Stimulated activated CD4-positive, alpha-beta T cell treated with anti-CD3 and anti-CD28 coated beads, Interleukin-2, amount 100 ng/mL, for 4 hours (primary cell): ENCODE measurements around the gene CD99.
"Not testable (repeated sequence)": the region's sequence is repeated elsewhere in the genome, so short reads cannot be mapped to it uniquely, and the experiment has no call there.

Experiments used
- DNase-seq: peaks from one replicate; pipeline ENCODE4 v3.0.0-alpha.2; 2020; ENCODE audit warnings: low read depth

The CD99 gene

DNA sequence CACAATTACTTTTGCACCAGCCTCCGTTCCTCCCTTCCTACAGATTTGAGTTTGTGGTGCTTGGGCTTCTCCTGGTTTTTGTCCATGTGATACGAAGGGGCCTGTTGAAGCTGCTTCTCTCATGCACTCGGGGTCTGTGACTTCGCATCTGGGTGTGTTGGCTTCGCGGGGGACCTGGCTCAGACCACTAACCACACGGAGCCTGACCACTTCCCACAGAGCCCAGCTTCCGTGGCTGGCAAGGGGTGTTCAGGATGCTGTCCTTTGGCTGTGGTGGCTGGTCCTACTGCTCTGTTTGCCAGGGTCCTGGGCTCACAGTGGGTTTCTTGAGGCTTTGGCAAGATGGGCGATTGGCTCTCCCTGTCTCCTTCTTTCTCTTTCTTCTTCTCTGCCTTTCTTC lies 41.0 kb downstream of the CD99 start:
- no peak for DNase-seq

DNA sequence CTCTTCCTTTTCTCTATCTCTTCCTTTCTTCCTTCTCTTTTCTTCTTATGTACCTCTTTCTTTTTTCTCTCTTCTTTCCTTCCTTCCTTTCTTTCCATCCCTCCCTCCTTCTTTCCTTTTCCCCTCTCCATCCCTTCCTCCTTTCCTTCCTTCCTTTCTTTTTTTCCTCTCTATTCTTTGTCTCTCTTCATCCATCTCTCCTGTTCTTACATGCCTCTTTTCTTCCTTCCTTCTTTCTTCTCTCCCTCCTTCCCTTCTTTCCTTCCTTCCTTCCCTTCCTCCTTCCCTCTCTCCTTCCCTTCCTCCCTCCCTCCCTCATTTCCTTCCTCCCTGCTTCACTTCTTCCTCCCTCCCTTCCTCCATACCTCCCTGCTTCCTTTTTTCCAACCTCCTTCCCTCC lies 41.6 kb downstream of the CD99 start:
- DNase-seq, result no peak

DNA sequence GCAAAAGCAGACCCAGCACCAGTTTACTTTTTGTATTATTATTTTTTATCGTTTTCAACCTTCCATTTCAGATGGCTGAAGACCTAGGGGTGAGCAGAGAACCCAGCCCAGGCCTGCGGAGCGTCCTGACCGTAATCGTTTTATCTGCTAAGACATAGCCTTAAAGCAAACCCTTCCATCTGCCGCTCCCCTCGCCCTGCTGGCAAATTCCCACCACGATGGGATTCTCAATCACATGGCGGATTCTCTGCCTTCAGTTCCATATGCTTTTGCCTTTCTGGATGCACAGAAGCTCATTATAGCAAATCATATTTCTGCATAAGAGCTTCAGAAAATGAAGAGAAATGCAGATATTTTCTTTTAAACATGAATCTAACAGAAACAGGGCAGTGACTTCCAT lies 42.2 kb downstream of the CD99 start:
- no peak for DNase-seq

DNA sequence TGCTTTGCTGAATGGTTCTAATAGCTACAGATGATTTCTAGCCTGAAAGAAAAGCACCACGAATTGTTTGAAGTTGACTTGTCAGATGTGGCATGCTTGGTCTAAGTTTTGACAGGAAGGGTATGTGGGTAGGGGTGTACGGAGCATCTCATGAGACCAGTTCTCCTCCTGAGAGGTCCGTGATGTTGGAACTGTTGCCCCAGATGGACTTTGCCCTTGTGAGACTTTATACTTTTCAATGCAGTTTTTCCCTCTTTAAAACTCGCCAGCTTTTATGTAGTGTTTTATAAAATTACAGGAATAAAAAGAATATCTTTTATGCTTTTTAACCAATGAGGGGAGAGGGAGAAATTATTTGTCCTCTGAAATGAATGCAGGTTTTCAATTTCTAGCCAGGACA lies 44.2 kb downstream of the CD99 start:
- DNase-seq, result no peak

DNA sequence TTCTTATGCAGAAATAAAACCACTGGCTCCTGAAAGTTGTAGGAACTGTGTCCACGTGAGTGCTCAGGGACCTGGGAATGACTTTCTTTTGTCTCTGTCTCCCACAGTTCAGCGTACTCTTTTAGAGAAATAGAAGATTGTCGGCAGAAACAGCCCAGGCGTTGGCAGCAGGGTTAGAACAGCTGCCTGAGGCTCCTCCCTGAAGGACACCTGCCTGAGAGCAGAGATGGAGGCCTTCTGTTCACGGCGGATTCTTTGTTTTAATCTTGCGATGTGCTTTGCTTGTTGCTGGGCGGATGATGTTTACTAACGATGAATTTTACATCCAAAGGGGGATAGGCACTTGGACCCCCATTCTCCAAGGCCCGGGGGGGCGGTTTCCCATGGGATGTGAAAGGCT lies 49.6 kb downstream of the CD99 start:
- DNase-seq, result no peak

DNA sequence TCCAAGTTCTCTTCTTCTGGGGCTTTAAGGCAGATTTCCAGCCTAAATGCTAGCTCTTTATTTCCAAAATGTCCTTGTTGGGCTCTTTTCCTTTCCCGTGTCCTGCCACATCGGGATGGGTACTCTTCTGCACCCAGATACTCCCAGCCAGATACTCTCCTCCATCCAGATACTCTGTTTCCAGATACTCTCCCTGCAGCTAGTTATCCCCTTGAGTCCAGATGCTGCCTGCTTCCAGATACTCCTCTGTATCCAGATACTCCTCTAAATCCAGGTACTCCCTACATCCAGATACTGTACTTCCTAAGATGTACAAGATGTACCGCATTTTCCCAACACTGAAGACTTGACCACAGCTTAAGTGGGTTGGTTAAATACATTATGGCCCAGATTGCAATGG lies 50.3 kb downstream of the CD99 start:
- no peak for DNase-seq

DNA sequence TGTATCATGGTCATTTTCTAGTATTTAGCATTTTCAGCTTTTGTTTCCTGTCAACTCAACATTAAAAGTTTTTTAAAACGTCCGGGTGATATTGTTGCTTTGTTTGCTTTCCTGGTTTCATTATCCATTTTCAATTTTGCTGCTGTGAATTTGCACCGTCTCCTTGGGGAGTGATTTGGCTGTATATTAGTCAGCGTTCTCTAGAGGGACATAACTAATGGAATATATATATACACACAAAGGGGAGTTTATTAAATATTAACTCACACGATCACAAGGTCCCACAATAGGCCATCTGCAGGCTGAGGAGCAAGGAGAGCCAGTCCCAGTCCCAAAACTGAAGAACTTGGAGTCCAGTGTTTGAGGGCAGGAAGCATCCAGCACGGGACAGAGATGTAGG lies 55.2 kb downstream of the CD99 start:
- DNase-seq, result not testable (repeated sequence)

DNA sequence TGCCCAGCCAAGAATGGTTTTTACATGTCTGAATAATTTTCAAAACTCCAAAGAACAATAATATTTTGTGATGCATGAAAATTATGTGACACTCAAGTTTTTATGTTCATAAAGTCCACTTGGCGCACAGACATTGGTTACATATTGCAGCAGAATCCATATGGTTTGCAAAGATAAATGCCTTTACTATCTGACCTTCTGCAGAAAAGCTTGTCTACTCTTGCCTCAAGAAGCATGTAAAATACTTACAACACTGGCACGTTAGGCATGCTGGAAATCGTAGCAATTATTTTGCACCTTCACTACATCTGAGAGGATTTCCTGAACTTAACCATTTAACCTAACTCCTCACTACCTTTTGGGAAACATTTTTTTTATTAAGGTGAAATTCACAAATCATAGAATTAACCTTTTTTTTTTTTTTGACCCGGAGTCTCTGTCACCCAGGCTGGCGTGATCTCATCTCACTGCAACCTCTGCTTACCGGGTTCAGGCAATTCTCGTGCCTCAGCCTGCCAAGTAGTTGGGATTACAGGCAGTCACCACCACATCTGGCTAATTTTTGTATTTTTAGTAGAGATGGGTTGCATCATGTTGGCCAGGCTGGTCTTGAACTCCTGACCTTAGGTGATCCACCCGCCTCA lies 57.2 kb downstream of the CD99 start:
- no peak for DNase-seq

DNA sequence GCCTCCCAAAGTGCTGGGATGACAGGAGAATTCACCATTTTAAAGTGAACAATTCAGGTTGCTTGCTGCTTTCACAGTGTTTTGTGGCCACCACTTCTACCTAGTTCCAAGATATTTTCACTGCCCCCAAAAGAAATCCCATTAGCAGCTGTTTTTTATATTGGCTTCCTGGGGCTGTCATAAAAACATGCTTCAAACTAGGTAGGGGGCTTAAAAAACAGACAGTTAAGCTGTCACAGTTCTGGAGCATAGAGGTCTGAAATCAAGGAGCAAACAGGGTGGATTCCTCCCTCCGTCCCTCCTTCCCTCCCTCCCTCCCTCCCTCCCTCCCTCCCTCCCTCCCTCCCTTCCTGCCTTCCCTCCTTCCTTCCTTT lies 57.7 kb downstream of the CD99 start:
- no peak for DNase-seq

DNA sequence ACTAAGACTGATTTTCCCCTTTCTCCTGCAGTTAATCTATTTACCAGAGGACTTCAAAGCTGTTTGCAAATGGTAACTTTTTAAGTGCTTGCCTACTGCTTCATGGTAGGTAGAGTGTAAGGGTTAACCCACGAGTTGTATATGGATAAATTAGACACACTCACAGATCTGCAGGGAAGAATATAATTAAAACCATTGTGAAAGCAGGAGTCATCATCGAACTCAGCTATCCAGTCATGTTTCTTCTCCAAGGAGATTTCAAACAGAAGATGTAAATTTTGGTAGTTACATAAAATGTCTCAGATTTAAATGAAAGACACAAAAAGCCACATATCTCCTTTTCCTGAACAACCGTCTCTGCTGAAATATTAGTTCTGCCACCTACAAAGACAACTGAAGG lies 60.2 kb downstream of the CD99 start:
- no peak for DNase-seq

GRCh38 chrX:2751874-2752300 lies 60.8 kb downstream of the CD99 start, which contains the start of gene XG:
Gene XG, plus strand, starts transcription at chrX:2752040. Its CDS starts 235 bp downstream, at chrX:2752275.
- not testable (repeated sequence) for DNase-seq

GRCh38 chrX:2752441-2752840 lies 61.3 kb downstream of the CD99 start:
- DNase-seq, result not testable (repeated sequence)

- DNase-seq, result not testable (repeated sequence)
Observed at GRCh38 chrX:2755163-2755715, 64.1 kb downstream of the CD99 start.

DNA sequence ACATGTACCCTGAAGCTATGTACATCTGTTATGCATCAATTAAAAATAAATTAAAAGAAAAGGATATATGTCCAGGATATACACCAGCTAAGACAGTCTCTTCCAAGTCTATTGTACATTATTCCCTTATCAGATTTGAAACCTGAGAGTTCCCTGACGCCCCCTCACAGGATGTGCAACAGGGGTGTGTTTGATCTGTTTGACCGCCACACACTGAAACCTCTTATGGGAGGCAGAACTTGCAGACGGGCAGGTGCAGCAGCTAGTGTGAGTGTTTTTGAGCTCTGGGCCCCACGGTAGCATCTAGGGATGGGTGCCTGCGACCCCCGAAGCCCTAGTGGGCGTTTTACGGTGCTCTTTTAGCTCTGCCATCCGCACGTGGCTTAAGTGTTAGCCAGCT lies 65.5 kb downstream of the CD99 start:
- DNase-seq, result no peak

GRCh38 chrX:2761246-2761645 lies 70.2 kb downstream of the CD99 start:
- no peak for DNase-seq

DNA sequence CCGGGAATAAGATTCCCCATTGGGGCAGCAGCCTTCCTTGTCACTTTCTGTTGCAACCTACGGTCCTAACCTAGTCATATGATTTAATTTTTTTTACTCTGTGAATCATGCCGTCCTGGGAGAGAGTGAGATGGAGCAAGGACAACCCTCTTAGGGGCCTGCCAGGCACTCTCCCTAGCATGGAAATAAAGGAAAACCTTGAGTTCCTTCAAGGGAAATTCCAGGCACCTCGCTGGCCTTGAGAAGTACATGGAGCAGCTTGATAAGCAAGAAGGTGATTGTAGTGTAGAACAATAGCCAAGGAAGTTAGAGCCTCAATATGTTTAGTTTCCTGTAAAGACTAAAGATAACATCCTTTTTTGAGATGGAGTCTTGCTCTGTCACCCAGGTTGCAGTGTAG lies 71.6 kb downstream of the CD99 start:
- DNase-seq, result not testable (repeated sequence)

- not testable (repeated sequence) for DNase-seq
Observed at GRCh38 chrX:2764766-2765548, 73.9 kb downstream of the CD99 start.

- DNase-seq, result no peak
Observed at GRCh38 chrX:2765549-2765830, 74.4 kb downstream of the CD99 start.

DNA sequence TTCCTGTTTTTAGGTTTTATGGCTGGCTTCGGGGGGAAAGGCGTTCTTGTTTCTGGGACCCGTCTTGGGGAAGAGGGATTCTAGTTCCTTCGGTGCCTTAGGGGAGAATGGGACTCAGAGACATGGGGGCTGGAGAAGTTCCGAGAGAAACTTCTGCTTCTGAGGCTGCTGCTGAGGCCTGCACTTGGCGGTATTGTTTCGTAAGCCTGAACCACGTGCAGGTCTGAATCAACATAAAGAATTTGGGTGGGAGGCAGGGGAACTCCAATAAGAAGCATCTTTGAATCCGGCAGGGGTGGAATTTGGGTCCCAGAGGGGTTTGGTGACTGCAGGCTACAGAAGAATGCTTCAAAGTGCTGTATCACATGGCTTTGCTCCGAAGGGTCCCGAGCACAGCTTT lies 75.8 kb downstream of the CD99 start:
- DNase-seq, result no peak

DNA sequence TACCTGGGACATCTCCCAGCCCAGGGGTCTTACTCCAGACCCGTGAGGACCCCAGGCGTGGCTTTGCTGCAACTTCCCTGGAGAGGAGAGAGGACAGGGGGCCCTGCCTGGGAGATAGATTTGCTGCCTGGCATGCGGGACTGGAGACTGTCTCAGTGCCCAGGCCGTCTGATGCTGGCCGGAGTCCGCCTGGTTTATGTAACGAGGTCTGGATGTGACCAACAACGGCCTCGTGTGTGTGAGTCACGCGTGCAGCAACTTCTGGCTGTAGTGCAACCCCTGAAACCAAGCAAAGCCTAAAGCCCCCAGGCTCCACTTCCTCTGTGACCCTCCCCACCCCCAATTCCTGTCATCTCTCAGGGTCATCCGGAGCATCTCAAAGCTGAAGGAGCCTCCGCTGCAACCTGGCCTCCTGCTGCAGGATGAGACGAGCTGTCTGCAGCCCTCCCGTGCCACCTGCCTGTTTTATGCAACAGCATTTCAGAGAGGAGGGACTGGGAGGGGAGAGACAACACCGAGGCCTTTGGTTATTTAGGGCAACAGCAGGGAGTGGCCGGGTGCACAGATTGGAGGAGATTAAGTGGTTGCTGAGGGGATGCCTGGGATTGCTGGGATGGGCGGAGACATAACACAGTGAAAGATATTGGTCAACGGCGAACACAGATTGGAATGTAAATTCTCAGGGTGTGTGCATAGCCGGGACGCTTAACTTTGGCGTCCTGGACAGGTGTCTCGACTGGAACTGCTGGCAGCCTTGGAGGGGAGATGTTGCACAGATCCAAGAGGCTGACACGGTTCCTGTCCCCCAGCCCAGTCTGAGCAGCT lies 76.7 kb downstream of the CD99 start:
- no peak for DNase-seq

GRCh38 chrX:2769615-2770014 lies 78.5 kb downstream of the CD99 start:
- no peak for DNase-seq

GRCh38 chrX:2773166-2774055 lies 82.3 kb downstream of the CD99 start:
- not testable (repeated sequence) for DNase-seq
